SU-DHL-6 (cell line): Measurements from ENCODE around the gene STKLD1.
"Not testable (repeated sequence)": the region's sequence is repeated elsewhere in the genome, so short reads cannot be mapped to it uniquely, and the experiment has no call there.

Source experiments
- EZH2phosphoT487 ChIP-seq: fragments of 200-600 bp; sonication (generic), shearing (Covaris generic); conservative IDR thresholded peaks from 2 replicates; pipeline ENCODE4 v1.6.1; 2018; ENCODE audit warnings: mild to moderate bottlenecking, antibody characterized with exemption, low read length, moderate library complexity, mixed read lengths
- TF ChIP-seq, protein P1 (sequence below): fragments of 200-600 bp; sonication (generic); IDR thresholded peaks from one replicate; pipeline ENCODE4 v1.5.1; 2017; ENCODE audit warnings: antibody characterized with exemption, mild to moderate bottlenecking, low read length, moderate library complexity; ENCODE audit not compliant: insufficient read depth, poor library complexity, severe bottlenecking

DNA sequence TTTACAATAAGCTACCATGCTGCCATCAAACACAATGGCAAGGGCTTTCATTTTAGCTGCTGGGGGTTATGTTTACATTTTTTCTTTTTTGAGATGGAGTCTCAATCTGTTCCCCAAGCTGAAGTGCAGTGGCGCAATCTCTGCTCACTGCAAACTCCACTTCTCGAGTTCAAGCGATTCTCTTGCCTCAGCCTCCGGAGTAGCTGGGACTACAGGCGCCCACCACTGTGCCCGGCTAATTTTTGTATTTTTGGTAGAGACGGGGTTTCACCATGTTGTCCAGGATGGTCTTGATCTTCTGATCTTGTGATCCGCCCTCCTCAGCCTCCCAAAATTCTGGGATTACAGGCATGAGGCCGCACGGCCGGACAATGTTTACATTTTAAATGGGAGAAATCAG is 41.3 kb upstream of the STKLD1 start:
- TF ChIP-seq, protein P1, sequence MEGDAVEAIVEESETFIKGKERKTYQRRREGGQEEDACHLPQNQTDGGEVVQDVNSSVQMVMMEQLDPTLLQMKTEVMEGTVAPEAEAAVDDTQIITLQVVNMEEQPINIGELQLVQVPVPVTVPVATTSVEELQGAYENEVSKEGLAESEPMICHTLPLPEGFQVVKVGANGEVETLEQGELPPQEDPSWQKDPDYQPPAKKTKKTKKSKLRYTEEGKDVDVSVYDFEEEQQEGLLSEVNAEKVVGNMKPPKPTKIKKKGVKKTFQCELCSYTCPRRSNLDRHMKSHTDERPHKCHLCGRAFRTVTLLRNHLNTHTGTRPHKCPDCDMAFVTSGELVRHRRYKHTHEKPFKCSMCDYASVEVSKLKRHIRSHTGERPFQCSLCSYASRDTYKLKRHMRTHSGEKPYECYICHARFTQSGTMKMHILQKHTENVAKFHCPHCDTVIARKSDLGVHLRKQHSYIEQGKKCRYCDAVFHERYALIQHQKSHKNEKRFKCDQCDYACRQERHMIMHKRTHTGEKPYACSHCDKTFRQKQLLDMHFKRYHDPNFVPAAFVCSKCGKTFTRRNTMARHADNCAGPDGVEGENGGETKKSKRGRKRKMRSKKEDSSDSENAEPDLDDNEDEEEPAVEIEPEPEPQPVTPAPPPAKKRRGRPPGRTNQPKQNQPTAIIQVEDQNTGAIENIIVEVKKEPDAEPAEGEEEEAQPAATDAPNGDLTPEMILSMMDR = not testable (repeated sequence)
- TF ChIP-seq EZH2phosphoT487 = not testable (repeated sequence)
